ENCODE measurements around the gene MCAM.
A peak's percentile ranks its signal among the peaks of the same experiment; 100 is the strongest.

The MCAM gene

DNA sequence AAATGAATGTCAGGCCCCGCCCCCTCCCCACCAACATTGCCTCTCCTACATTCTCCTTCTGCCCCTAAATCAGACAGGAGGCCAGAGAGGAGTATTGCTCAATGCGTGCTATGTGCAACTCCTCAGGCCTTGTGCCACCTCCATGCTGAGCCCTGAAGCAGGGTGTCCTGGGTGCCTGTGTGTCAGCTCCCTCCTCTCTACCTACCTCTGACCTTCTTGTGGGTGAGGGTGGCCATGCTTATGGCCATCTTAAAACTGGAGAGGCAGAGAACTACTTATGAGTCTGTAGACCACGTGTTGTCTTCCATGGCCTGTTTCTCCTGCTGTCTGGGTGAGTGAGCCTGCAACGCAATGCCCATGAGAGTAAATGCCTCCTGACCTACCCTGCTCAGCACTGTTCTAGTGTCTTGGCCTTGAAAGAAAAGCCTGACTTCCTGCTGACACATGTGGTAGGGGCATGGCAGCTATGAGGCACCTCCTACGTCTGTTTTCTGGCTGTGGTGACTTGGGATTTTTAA, 10.5 kb downstream of the MCAM start:
- DNase-seq (ENCODE audit: low spot score): no peak

DNA sequence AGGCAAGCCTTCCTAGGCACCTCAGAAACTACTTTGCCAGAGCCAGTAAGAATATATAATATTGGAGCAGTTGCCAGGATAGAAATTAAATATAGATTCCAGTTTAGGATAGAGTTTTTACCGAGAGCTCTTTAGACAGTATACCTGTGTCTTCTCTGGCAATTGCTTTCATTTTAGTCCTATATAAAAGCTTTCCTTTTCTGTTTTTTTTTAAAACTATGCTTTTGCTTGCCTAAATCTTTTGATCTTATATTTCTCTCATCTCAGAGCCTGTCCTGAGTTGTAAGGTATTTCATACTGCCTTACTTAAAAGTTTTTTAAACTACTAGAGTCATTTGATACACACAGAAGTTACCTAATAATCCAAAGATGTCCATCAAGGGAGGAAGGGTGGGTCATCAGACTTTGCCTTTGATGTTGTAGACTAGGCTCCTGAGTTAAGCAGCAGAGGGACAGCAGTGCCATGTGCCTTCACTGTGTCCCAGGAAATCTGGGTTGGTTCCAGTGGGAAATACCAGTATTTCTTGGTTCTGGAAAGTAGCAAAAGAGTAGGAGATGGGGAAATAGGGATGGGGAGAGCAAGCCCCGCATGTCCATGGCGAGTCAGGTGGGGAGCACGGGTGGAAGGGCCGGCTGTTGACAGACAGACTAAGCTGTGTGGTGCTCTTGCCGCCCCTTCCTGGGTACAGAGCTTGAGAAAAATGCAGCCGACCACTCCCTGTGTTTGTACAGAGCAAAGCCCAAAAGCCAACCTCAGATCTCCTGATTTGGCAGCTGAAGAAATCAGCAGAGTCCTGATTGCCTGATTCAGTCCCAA, 11.2 kb downstream of the MCAM start:
- DNase-seq (ENCODE audit: low spot score): no peak

DNA sequence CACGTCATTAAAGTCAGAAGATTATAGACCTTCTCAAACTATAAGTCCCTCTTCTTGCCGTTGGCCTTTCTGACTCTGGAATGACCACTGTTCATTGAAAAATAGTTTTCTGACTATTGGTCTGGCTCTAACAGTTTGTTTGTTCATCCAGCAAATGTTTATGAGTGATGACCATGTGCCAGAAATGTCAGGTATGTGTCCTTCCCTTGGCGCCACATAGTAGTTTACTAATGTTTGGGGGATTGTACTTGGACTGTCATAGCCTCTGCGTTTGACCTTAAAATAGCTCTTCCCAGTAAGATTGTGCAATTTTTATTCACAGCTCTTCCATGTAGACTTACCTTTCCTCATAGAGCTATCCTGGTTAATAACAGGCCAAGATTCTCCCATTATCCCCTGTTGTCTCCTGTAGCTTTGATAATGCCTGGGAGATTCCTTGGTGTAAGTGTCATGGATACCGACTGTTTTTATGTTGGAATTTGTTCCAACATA, 13.7 kb downstream of the MCAM start:
- no peak for DNase-seq (ENCODE audit: low spot score)

DNA sequence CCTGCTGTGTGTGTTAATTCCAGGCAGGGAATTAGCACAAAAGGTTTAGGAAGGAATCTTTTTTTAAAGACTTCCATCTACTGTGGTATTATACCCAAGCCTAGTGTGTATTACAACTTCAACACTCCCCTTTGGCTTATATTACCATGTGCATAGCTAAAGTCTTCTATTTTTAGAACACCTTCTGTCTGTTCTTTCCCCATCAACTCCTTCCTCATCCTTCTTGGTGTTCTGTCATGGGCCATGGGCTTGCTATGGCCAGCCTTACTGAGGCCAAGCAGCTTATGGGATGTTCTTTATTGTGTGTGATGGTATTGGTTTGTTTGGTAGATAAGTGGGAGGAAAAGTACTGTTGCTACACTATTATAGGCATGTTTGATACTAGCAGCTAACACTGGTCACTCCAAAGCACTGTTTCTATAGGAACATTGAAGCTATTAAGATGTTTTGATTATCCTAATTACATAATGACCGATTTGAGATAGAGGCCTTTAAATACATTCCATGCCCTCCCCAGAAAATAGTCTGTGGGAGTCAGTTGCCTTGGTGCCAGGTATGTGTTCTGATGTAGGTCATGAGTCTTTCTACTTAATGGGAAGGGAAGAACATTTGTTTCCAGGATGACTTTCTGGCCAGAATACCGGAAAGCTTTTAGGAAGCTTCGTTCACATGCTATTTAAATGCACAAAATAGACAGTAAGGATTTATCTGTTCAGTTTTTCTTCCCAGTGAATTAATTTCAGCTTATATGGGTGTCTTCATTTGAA, 16.5 kb downstream of the MCAM start:
- DNase-seq (ENCODE audit: low spot score): no peak

DNA sequence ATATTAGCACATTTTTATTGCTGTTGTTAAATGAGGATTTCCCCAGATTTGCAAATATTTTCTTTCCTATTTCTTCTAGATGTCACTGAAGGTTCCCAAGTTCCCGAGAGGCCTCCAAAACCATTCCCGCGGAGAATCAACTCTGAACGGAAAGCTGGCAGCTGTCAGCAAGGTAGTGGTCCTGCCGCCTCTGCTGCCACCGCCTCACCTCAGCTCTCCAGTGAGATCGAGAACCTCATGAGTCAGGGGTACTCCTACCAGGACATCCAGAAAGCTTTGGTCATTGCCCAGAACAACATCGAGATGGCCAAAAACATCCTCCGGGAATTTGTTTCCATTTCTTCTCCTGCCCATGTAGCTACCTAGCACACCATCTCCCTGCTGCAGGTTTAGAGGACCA, 17.5 kb downstream of the MCAM start:
- DNase-seq (ENCODE audit: low spot score): no peak

DNA sequence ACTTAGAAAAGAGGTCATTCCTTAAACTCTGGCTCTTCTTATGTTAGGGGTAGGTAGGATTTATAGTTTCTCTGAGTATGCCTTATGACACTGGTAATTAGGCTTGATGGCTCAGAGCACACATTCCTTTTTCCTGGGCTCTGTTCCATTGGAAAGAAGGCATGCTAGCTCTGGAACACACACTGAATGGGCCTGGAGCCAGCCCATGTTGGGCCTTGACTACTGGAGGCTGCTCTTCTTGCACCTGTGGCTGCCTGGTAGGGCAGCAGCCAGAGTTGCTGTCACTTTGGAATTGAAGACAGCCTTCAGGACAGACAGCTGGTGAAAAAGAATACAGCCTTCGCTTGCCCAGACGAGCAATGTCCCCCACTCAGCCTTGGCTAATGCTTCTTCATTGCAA, 18.2 kb downstream of the MCAM start:
- DNase-seq (ENCODE audit: low spot score): no peak

DNA sequence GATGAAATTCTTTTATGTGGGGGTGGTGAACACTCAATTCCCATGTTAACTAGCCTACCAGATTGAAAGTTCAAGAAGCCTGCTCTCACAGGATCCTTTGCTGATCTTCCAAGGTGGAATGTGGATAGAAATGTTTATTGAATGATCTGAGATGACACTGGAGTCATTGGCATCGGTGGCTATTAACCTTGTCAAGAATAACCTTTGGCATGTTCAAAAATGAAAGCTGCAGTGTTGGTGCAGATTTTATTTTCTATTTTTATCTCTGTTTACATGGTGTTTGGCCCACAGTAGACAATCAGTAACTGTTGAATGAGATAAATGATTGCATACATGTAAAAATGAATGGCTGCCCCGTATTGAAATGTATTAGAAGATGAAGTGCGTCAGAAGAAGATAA, 19.0 kb downstream of the MCAM start:
- DNase-seq (ENCODE audit: low spot score): no peak

DNA sequence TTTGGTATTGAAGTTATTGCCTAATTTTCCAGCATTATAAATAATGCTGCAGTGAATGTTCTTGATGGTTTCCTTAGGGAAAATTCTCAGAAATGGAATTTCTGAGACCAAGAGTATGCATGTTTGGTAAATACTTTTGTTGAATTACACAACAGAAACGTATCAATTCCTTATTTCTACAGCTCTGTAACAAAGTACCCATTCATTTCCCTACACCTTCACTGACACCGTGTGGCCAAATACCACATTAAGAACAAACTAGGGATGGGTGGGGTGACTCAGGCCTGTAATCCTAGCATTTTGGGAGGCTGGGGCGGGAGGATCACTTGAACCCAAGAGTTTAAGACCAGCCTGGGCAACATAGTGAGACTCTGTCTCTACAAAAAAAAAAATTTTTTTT, 21.8 kb downstream of the MCAM start:
- DNase-seq (ENCODE audit: low spot score): peak; percentile 20

DNA sequence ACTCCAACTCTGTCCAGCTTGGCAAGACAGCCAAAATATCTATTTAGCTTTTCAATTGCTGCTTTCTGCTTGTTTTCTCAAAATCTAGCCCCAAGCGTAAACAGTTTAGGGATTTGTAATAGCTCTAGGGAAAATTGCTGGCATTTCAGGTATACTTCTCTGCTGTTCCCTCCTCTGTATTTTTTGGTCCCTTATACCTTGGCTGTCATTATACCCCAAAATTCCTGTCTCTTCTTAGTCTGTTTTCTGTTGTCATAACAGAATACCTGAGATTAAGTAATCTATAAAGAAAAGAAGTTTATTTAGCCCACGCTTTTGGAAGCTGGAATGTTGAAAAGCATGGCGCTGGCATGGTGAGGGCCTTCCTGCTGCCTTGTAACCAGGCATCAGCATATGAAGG, 23.5 kb downstream of the MCAM start:
- no peak for DNase-seq (ENCODE audit: low spot score)

DNA sequence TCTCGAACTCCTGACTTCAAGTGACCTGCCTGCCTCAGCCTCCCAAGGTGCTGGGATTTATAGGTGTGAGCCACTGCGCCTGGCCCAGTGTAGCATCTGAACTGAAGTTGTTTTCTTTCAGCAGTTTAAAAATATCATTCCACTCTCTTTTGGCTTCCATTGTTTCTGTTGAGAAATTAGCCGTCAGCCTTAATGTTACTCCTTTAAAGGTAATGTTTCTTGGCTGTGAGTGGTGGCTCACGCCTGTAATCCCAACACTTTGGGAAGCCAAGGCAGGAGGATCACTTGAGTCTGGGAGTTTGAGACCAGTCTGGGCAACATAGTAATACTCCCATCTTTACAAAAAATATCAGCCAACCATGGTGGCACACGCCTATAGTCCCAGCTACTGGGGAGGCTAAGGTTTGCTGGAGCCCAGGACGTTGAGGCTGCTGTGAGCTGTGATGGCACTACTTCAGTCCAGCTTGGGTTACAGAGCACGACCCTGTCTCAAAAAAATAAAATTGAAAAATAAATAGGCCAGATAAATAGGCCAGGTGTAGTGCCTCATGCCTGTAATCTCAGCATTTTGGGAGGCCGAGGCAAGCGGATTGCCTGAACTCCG, 25.9 kb downstream of the MCAM start:
- no peak for DNase-seq (ENCODE audit: low spot score)

DNA sequence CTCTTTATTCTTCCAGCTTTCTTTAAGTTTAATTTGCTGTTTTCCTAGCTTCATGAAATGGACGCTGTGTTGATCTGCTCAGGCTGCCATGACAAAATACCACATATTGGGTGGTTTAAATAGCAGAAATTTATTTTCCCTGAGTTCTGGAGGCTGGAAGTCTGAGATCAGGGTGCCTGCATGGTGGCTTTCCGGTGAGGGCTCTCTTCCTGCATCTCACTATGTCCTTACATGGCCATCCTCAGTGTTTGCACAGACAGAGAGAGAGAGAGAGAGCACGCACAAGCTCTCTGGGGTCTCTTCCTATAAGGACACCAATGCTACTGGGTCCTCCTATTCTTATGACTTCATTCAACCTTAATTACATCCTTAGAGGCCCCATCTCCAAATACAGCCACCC, 28.7 kb downstream of the MCAM start:
- no peak for DNase-seq (ENCODE audit: low spot score)

DNA sequence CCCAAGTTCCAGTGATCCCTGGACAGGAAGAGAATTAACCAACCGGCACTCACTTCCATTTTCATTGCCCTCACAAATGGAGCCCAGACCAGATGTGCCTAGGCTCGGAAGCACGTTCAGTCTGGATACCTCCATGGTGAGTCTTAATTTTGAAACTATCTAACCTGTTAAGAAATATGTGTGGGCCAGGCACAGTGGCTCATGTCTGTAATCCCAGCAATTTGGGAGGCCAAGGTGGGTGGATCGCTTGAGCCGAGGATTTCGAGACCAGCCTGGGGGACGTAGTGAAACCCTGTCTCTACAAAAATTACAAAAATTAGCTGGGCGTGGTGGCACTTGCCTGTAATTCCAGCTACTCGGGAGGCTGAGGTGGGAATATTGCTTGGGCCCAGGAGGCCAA, 31.5 kb downstream of the MCAM start:
- no peak for DNase-seq (ENCODE audit: low spot score)

DNA sequence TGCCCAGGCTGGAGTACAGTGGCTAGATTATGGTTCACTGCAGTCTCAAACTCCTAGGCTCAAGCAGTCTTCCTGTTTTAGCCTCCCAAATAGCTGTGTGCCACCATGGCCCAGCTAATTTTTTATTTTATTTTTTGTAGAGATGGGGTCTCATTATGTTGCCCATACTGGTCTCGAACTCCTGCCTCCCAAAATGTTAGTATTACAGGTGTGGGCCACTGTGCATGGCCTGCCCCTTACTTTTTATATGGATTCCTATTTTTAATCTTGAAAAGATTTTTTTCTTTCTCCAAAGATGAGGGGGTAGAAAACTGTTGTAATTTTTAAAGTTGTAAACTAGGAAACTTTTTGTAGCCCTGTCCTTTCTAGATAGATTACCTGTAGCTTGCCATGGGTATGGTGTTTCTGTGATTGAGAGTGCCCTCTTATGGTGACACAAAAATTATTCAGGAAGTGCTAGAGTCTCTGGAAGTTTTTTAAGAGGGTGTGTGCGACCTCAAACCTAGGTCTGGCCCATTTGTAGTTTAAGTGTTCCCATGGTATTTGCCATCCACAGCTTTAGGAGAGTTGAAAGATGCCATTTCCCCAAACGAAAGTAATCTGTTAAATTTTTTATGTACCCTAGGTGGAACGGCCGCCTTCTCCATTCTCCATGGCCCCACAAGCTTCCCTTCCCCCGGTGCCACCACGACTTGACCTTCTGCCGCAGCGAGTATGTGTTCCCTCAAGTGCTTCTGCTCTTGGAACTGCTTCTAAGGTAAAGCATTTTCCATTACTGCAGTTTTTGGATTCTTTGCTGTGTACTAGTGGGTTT, 32.4 kb downstream of the MCAM start:
- DNase-seq (ENCODE audit: low spot score): peak; percentile 57

DNA sequence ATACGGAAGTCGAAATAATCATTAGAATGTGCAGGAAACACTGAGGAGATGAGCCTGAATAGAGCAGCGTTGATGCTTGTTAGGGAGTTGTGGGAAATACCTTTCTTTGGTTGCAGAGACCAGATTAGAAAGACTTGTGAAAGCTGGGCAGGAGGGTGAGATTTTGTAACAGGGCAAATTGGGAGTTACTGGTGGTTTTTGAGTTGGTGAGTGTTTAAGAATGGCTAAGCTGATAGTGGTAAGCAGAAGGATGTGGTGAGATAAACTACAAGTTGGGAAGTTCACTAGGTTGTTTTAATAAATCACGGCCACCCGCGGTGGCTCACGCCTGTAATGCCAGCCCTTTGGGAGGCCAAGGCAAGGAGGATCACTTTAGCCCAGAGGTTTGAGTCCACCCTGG, 34.4 kb downstream of the MCAM start:
- no peak for DNase-seq (ENCODE audit: low spot score)

DNA sequence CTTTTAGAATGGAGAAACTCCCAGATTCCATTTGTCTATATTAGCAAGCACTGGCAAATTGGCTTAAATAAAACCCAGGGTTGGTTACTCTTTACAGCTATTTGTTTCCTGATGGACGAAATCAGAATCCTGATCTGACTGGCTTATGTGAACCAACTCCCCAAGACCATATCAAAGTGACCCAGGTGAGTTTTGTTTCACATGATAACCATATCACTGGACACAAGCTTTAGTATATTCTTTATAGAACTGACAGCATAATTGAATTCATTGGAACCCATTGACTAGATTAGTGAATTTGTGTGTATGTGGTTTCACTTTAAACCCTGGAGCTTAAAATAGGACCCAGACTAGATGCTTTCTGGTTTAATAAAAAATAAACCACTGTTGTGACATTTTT, 39.3 kb downstream of the MCAM start:
- DNase-seq (ENCODE audit: low spot score): no peak

DNA sequence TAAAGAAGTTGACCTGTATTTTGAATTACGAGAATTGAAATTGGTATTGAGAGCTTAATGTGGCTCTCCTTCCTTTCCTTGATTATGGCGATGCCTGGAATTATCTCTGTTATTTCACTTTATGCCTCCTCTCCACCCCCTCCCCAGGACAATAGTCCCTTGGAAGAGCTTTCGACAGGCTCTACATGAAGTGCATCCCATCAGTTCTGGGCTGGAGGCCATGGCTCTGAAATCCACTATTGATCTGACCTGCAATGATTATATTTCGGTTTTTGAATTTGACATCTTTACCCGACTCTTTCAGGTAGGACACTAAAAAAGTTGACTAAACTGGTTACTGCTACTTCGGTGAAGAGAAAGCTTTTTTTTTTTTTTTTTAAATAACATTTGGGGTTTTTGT, 43.2 kb downstream of the MCAM start:
- no peak for DNase-seq (ENCODE audit: low spot score)

DNA sequence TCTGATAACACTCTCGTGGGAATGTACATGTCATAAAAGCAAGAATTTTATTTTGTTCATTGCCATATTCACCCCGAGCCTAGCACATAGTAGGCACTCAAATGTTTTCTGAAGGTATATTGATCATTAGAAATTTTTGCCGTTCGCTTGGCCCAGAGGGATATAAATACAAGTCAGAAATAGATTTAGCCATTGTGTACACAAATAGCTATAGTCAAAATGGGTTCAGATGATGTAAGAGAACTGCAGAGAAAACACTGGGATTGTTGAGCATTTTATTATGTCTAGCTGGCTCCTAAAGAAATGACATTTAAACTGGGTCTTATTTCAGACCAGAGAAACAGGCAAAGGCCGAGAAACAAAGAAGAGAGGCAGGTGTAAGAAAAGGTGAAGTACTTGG, 49.3 kb downstream of the MCAM start:
- no peak for DNase-seq (ENCODE audit: low spot score)

DNA sequence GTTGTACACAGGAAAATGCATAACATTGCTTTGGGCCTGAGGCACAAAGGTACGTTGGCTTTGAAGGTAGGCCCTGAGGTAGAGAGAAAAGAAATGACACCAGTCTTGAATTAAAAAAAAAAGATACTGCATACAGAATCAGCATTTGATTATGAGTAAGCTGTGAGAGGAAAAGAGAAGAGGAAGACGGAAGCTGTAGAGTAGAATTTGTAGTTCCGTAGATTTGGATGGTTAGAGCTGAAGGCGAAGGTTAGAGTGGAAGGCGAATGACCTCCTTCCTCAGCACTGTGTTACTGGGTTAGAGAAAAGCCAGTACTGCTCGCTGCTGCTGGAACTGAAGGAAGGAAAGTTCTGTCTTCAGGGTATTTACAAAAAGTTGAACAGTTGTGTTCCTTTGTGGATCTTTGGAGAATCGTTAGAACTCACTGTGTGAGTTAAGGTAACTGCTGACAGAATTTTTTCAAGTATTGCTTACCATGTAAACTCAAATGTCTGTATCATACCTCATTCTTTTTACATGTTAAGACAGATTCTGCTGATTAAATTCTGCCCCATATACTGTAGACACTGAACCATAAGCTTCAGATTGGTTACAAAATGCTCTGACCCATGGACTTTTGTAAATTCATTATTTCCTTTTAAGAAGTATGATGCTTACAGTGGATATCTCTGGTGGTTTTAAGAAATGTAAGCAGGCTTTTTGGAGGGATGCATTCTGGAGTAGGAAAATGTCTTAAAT, 50.2 kb downstream of the MCAM start:
- no peak for DNase-seq (ENCODE audit: low spot score)

DNA sequence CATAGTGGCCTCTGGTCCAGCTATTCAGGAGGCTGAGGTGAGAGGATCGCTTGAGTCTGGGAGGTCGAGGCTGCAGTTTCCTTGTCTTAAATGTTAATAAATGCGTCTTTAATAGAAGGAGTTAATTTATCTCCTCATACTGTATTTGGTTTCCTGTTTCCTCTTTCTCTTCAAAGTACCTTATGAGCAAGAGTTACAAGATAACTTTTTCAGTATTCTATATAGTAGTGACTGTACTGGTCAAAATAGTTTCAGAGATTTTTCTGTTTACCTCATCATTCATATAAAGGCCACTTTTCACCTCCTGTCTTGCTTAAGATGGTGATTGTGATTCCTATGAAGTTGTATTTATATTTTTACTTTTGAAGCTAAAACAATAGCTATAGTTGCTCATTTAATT, 50.9 kb downstream of the MCAM start:
- no peak for DNase-seq (ENCODE audit: low spot score)

DNA sequence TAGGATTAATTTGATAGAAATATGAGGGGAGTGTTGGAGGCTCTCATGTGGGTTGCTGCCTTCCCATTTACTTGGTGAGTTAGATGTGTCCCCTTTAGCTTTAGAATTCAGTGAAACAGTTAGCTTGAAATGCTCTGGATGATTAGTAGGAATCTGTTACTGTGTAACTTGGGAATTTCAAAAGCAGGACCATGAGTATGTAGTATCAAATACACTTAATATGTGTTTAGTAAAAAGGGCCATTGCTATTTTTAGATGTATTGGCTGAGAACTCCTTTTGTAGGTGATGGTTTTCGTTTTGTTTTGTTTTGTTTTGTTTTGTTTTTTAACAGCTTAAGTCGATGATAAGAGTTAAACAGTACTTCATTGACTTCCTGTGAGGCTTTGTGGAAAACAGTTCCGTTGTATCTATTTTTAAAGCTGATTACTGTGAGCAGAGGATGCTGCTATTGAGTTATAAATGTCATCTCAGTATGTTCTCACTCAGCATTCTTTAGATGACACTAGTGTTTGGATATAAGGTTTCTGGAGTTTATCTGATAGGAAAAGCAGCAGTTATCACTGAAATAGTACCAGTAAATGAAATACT, 53.5 kb downstream of the MCAM start:
- DNase-seq (ENCODE audit: low spot score): no peak

All from SW480 (cell line).